ENCODE data around the gene HIPK2. TPM values are rescaled to one million over a fixed set of nuclear protein-coding genes. Genes with fewer than 3 reads are reported as not detected.

The HIPK2 gene
- total RNA-seq, 1 donor from 2014 or later = 61.5 TPM

GRCh38 chr7:139744768-139745677, 32.8 kb downstream of the HIPK2 start:
- peaks cover 2% of the 10 kb centered on the region for H3K36me3 Mint-ChIP-seq (ENCODE audit: low read depth)
- no peaks in the 10 kb centered on the region for H3K27me3 Mint-ChIP-seq (ENCODE audit: low read depth)
- H3K9me3 Mint-ChIP-seq = no peaks in the 10 kb centered on the region
- H3K4me1 Mint-ChIP-seq = peaks cover 38% of the 10 kb centered on the region
- no peak overlapping the region for H3K4me3 Mint-ChIP-seq
- peak overlapping the region; percentile 72 for H3K27ac Mint-ChIP-seq (ENCODE audit: unreplicated experiment)
- DNase-seq (ENCODE audit: low read depth, low spot score) = no peak
- TF ChIP-seq, protein P1, sequence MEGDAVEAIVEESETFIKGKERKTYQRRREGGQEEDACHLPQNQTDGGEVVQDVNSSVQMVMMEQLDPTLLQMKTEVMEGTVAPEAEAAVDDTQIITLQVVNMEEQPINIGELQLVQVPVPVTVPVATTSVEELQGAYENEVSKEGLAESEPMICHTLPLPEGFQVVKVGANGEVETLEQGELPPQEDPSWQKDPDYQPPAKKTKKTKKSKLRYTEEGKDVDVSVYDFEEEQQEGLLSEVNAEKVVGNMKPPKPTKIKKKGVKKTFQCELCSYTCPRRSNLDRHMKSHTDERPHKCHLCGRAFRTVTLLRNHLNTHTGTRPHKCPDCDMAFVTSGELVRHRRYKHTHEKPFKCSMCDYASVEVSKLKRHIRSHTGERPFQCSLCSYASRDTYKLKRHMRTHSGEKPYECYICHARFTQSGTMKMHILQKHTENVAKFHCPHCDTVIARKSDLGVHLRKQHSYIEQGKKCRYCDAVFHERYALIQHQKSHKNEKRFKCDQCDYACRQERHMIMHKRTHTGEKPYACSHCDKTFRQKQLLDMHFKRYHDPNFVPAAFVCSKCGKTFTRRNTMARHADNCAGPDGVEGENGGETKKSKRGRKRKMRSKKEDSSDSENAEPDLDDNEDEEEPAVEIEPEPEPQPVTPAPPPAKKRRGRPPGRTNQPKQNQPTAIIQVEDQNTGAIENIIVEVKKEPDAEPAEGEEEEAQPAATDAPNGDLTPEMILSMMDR (conservative IDR thresholded peaks at IDR 0.05) = no peak

DNA sequence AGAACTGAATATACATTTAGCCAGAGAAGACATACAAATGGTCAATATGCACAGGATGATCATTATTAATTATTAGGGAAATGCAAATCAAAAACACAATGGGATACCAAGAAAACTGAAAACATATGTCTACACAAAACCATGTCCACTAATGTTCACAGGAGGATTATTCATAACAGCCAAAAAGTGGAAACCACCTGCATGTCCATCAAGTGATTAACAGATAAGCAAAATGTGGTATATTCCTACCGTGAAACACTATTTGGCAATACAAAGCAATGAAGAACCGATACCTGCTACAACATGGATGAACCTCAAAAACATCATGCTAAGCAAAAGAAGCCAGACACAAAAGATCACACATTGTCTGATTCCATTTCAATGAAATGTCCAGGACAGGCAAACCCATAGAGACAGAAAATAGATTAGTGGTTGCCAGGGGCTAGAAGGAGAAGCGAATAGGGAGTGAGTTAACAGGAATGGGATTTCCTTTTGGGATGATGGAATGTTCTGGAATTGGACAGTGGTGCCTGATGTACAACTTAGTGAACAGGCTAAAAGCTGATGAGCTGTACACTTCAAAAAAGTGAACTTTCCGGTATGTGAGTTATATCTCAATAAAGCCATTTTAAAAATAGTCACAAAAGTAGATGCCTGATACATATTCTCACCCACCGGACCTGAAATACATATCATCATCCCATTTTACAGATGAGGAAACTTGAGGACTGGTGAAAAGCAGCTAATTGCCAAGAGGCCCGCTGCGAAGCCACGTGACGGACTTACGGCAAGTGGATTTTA, 33.6 kb downstream of the HIPK2 start:
- no peak for DNase-seq (ENCODE audit: low read depth, low spot score)
- H3K4me3 Mint-ChIP-seq = no peak overlapping the region
- no peaks in the 10 kb centered on the region for H3K36me3 Mint-ChIP-seq (ENCODE audit: low read depth)
- no peaks in the 10 kb centered on the region for H3K9me3 Mint-ChIP-seq
- TF ChIP-seq, protein P1 (conservative IDR thresholded peaks at IDR 0.05) = no peak
- peaks cover 35% of the 10 kb centered on the region for H3K4me1 Mint-ChIP-seq
- no peaks in the 10 kb centered on the region for H3K27me3 Mint-ChIP-seq (ENCODE audit: low read depth)
- H3K27ac Mint-ChIP-seq (ENCODE audit: unreplicated experiment) = no peak overlapping the region

GRCh38 chr7:139743267-139743966, 34.4 kb downstream of the HIPK2 start:
- H3K4me1 Mint-ChIP-seq = peaks cover 42% of the 10 kb centered on the region

DNA sequence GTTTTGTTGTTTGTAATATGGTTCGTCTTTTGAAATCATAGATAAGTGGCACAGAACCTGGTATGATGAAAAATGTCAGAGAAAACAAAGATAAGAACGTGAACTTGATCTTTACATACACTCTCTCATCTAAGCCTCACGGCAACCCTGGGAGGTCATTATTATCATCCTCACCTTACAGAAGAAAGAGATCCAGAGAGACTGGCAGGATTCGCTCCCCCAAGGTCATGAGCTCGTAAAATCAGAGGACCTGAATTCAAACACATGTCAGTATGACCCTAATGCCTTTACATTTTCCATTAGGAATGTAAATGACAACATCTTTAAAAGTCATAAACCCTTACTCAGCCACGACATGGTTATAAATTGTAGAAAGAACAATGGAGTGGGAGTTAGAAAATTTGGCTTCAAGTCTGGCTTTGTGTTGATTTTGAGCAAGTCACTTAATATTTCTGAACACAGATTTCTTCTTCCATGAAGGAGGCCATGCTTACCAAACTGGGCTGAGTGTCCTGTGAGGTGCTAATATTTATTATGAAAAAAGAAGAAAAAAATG, 35.9 kb downstream of the HIPK2 start:
- Mint-ChIP-seq H3K36me3 (ENCODE audit: low read depth) (no peaks in the 10 kb centered on the region), H3K27me3 (ENCODE audit: low read depth) (no peaks in the 10 kb centered on the region), H3K9me3 (no peaks in the 10 kb centered on the region), H3K4me1 (peaks cover 57% of the 10 kb centered on the region), H3K4me3 (no peak overlapping the region), H3K27ac (ENCODE audit: unreplicated experiment) (no peak overlapping the region)
- DNase-seq (ENCODE audit: low read depth, low spot score) = no peak
- TF ChIP-seq, protein P1 (conservative IDR thresholded peaks at IDR 0.05) = no peak

More at GRCh38 chr7:139743267-139743966, 34.4 kb downstream of the HIPK2 start:
- Mint-ChIP-seq H3K27me3 (ENCODE audit: low read depth) (no peaks in the 10 kb centered on the region), H3K4me3 (no peak overlapping the region), H3K36me3 (ENCODE audit: low read depth) (no peaks in the 10 kb centered on the region), H3K27ac (ENCODE audit: unreplicated experiment) (no peak overlapping the region), H3K9me3 (no peaks in the 10 kb centered on the region)
- TF ChIP-seq, protein P1 (conservative IDR thresholded peaks at IDR 0.05) = no peak
- DNase-seq (ENCODE audit: low read depth, low spot score) = no peak

DNA sequence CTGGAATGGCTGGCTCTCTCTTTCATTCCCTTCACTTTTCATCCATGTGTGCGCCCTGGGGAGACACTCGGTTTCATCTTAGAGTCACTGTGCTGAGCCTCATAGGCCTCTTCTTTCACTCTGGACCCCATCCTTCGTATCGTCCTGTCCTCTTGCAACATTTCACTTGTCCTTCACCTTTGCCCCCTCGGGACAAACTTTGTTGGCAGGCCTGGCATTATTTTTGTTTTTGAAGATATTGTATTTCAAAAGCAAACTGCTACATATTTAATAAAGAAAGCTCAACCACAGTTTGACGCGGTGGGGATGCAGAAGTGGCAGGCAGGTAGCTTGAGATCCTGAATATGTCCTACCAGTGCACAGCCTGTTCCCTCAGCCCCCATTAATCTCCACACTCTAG, 36.6 kb downstream of the HIPK2 start:
- no peaks in the 10 kb centered on the region for H3K9me3 Mint-ChIP-seq
- H3K36me3 Mint-ChIP-seq (ENCODE audit: low read depth) = peaks cover under 1% of the 10 kb centered on the region
- H3K27me3 Mint-ChIP-seq (ENCODE audit: low read depth) = no peaks in the 10 kb centered on the region
- TF ChIP-seq, protein P1 (conservative IDR thresholded peaks at IDR 0.05) = no peak
- no peak for DNase-seq (ENCODE audit: low read depth, low spot score)
- H3K4me3 Mint-ChIP-seq = no peak overlapping the region
- peaks cover 53% of the 10 kb centered on the region for H3K4me1 Mint-ChIP-seq
- H3K27ac Mint-ChIP-seq (ENCODE audit: unreplicated experiment) = no peak overlapping the region
